Ishikawa (cell line): Measurements from ENCODE around the gene FAN1.

ENCODE experiments used
- CEBPB ChIP-seq: IDR thresholded peaks from 2 replicates; pipeline ENCODE4 v1.6.1; 2012
- CREB1 ChIP-seq: IDR thresholded peaks from 2 replicates; pipeline ENCODE4 v1.6.1; 2012; ENCODE audit warnings: low read depth
- EGR1 ChIP-seq: IDR thresholded peaks from 2 replicates; pipeline ENCODE4 v1.6.1; 2012
- EP300 ChIP-seq: IDR thresholded peaks from 2 replicates; pipeline ENCODE4 v1.6.1; 2012; ENCODE audit warnings: borderline replicate concordance
- FOXM1 ChIP-seq: IDR thresholded peaks from 2 replicates; pipeline ENCODE4 v1.6.1; 2012; ENCODE audit warnings: low read depth, borderline replicate concordance
- NFIC ChIP-seq: IDR thresholded peaks from 2 replicates; pipeline ENCODE4 v1.6.1; 2012
- RAD21 ChIP-seq: IDR thresholded peaks from 2 replicates; pipeline ENCODE4 v1.6.1; 2012; ENCODE audit warnings: low read depth
- TAF1 ChIP-seq: IDR thresholded peaks from 2 replicates; pipeline ENCODE4 v1.6.1; 2012; ENCODE audit warnings: low read depth, mild to moderate bottlenecking
- TCF12 ChIP-seq: IDR thresholded peaks from 2 replicates; pipeline ENCODE4 v1.6.1; 2012; ENCODE audit warnings: low read depth
- TEAD4 ChIP-seq: IDR thresholded peaks from 2 replicates; pipeline ENCODE4 v1.6.1; 2012
- YY1 ChIP-seq: IDR thresholded peaks from 2 replicates; pipeline ENCODE4 v1.6.1; 2012; ENCODE audit warnings: low read depth
- ZBTB7A ChIP-seq: IDR thresholded peaks from 2 replicates; pipeline ENCODE4 v1.6.1; 2012; ENCODE audit warnings: low read depth
- TF ChIP-seq, protein P1 (sequence below): IDR thresholded peaks from 2 replicates; pipeline ENCODE4 v1.6.1; 2012
- TF ChIP-seq, protein P2 (sequence below): IDR thresholded peaks from 2 replicates; pipeline ENCODE4 v1.6.1; 2012; ENCODE audit warnings: low read depth, mild to moderate bottlenecking

DNA sequence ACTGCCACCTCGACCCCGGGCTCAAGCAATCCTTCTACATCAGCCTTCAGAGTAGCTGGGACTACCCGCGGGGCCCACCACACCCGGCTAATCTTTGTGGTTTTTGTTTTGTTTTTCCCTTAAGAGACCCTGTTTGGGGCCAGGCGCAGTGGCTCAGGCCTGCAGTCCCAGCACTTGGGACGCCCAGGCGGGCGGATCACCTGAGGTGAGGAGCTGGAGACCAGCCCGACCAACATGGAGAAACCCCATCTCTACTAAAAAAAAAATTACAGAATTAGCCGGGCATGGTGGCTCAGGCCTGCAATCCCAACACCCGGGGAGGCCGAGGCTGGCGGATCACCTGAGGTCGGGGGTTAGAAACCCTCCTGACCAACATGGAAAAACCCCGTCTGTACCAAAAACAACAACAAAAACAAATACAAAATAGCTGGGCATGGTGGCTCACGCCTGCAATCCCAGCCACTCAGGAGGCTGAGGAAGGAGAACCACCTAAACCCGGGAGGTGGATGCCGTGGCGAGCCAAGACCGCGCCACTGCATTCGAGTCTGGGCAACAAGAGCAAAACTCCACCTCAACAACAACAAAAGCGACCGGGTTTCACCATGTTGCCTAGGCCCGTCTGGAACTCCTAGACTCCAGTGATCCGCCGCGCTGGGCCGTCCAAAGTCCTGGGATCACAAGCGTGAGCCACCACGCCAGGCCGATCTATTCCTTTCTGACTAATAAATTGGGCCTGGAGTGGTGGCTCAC is 8.1 kb upstream of the FAN1 start:
- TF ChIP-seq YY1 (no peak), TCF12 (no peak), TEAD4 (no peak), EP300 (no peak), EGR1 (no peak), RAD21 (no peak), TAF1 (no peak), NFIC (no peak), ZBTB7A (no peak), FOXM1 (no peak), CREB1 (no peak), CEBPB (no peak)
- TF ChIP-seq, protein P1, sequence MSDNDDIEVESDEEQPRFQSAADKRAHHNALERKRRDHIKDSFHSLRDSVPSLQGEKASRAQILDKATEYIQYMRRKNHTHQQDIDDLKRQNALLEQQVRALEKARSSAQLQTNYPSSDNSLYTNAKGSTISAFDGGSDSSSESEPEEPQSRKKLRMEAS, result no peak
- TF ChIP-seq, protein P2, sequence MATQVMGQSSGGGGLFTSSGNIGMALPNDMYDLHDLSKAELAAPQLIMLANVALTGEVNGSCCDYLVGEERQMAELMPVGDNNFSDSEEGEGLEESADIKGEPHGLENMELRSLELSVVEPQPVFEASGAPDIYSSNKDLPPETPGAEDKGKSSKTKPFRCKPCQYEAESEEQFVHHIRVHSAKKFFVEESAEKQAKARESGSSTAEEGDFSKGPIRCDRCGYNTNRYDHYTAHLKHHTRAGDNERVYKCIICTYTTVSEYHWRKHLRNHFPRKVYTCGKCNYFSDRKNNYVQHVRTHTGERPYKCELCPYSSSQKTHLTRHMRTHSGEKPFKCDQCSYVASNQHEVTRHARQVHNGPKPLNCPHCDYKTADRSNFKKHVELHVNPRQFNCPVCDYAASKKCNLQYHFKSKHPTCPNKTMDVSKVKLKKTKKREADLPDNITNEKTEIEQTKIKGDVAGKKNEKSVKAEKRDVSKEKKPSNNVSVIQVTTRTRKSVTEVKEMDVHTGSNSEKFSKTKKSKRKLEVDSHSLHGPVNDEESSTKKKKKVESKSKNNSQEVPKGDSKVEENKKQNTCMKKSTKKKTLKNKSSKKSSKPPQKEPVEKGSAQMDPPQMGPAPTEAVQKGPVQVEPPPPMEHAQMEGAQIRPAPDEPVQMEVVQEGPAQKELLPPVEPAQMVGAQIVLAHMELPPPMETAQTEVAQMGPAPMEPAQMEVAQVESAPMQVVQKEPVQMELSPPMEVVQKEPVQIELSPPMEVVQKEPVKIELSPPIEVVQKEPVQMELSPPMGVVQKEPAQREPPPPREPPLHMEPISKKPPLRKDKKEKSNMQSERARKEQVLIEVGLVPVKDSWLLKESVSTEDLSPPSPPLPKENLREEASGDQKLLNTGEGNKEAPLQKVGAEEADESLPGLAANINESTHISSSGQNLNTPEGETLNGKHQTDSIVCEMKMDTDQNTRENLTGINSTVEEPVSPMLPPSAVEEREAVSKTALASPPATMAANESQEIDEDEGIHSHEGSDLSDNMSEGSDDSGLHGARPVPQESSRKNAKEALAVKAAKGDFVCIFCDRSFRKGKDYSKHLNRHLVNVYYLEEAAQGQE, result no peak
